Skin epidermis (tissue), 12 donors: ENCODE data around the gene LMX1A.

ENCODE experiments used
- H3K27ac ChIP-seq, 21 experiments: fragments of 200-600 bp; sonication (generic) in 11 of 21; one replicate each; pipeline ENCODE4 v1.5.0; 2020; ENCODE audit warnings: mild to moderate bottlenecking in 3 of 21, inconsistent platforms in 2 of 21, moderate library complexity in 2 of 21
- H3K4me3 ChIP-seq, 7 experiments: fragments of 200-600 bp; sonication (generic) in 2 of 7; one replicate each; pipeline ENCODE4 v1.5.0; 2020; ENCODE audit warnings: inconsistent platforms in 2 of 7, mild to moderate bottlenecking in 2 of 7, moderate library complexity in 1 of 7

Gene LMX1A

DNA sequence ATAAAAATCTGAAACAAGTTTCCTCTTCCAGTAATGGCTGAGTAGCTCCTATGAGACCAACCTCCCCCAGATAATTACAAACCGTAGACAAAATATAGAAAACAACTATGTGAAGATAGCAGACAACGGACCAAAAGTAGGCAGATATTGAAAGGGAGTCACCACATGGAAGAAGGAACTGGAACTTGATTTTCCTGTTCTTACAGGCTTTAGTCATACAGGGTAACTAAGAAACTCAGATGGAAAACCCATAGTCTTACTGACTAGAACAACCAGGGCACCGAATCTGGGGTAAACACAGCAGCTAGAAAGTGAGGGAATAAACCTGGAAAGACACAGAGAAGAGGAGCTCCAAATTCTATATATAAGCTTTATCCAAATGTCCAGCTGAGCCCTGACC is 26.0 kb downstream of the LMX1A start:
- Histone ChIP-seq H3K27ac (no peak overlapping the region), H3K4me3 (no peak overlapping the region)

- H3K27ac ChIP-seq, result no peak overlapping the region
- H3K4me3 ChIP-seq, result no peak overlapping the region
These were observed 27.4 kb downstream of the LMX1A start for GRCh38 chr1:165329104-165329503.

- Histone ChIP-seq H3K4me3 (no peak overlapping the region), H3K27ac (no peak overlapping the region)
These were observed 28.4 kb downstream of the LMX1A start for GRCh38 chr1:165328136-165328535.

- Histone ChIP-seq H3K27ac (no peak overlapping the region), H3K4me3 (no peak overlapping the region)
These were observed 29.0 kb downstream of the LMX1A start for GRCh38 chr1:165327538-165327937.

DNA sequence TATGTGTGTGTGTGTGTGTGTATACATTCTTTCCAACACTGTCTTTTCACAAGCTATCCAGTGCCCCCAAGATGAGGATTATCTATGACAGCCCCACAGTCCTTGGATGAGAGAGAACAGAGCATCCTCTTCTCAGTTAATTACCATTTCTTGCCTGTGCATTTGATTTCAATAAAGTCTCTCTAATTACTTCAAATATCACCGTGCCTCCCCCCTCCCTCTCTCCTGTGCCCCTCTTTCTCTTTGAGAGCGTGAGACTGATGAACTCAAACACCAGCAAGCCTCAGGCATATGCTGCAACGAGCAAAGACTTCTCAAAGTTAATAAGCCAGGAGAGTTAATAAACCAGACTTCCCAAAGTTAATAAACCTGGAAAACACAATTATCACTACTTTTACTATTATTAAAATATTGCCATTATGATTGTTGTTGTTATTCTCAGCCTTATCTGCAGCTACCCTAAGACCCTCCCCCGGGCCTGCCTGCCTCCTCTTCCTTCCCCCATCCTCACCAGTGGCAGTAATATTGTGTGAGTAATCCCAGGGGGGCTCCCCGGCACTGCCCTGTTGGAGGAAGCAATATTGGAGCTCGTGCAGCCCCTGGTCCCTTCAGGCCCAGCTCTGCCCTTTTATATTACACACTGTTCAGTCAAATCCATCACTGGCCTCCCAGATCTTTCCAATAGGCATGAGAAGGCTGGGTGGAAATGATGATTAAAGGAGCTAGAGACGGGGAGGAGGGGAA is 30.9 kb downstream of the LMX1A start:
- H3K4me3 ChIP-seq, result no peak overlapping the region
- H3K27ac ChIP-seq, result no peak overlapping the region

DNA sequence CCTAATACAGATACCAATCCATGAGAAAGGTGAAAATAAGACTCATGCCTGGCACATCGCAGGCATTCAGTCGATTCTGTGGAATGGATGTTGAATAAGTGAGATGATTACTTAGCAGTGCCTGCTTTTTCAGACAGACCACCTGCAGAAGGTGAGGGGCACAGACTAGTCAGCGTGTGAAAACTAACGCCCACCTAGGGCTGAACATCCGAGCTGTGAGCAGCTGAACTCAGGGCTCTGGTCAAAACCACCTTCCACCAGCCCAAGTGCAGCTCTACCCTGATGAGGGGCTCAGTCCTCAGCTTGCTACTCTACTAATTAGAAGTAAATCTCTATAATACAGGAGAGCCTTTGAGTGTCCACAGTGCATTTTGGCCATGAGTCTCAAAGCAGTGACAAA is 32.5 kb downstream of the LMX1A start:
- Histone ChIP-seq H3K4me3 (no peak overlapping the region), H3K27ac (no peak overlapping the region)

DNA sequence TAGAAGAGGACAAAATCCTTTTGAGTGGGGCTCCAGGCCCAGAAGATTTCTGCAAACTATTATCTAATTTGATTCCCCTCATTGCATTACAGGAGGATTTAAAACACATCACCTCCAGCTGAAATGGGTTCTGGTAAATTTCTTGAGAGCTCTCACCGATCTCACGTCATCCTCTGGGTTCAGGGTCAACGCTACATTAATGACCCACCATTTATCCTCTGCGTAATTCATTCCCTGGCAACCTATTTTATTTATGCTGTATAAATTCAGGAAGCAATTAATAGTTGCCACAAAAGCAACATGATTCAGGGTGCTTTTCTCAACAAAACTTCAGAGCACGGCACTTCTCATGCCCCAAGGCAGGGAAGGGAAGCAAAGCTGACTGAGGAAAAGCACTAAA is 38.9 kb downstream of the LMX1A start:
- Histone ChIP-seq H3K27ac (no peak overlapping the region), H3K4me3 (no peak overlapping the region)

- no peak overlapping the region for H3K27ac ChIP-seq
These were observed 40.3 kb downstream of the LMX1A start for GRCh38 chr1:165316153-165316772.

GRCh38 chr1:165315481-165315880 is 41.0 kb downstream of the LMX1A start:
- H3K27ac ChIP-seq, result no peak overlapping the region
- no peak overlapping the region for H3K4me3 ChIP-seq

More at GRCh38 chr1:165316153-165316772, 40.3 kb downstream of the LMX1A start:
- no peak overlapping the region for H3K4me3 ChIP-seq

DNA sequence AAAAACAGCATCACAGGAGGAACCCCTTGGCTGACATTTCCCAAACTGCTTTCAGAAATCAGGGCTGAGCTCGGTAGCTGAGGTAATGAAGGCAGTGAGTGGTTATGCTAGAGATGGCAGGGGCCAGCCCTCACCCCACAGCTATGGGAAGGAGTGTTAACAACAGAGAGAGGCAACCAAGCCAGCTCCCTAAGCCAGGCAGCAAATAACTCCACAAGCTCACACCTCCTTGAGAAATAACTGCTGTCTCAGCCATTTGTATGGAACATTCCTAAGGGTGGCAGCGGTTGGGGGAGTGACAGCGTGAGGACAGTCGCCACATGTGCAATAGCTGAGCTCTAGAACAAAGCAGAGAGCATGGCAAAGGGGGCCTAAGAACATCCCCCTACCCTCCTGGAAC is 42.6 kb downstream of the LMX1A start:
- Histone ChIP-seq H3K27ac (no peak overlapping the region), H3K4me3 (no peak overlapping the region)

DNA sequence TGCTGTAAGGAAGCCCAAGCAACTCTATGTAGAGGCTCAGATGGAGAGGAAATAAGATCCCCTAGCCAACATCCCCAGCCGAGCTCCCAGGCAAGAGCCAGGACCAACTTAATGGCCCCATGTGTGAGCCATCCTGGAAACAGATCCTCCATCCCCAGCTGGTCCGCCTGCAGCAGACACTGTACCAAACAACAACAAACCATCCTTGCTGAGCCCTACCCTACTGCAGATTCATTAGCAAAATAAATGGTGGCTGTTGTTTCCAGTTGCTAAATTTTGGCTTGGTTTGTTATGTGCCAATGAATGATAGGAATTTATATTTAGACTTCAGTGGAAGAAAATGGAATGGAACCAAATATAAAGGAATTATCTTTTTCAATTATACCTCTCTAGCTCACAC is 43.9 kb downstream of the LMX1A start:
- Histone ChIP-seq H3K4me3 (no peak overlapping the region), H3K27ac (no peak overlapping the region)

GRCh38 chr1:165306543-165307434 is 49.7 kb downstream of the LMX1A start:
- H3K27ac ChIP-seq, result no peak overlapping the region
- H3K4me3 ChIP-seq, result no peak overlapping the region

DNA sequence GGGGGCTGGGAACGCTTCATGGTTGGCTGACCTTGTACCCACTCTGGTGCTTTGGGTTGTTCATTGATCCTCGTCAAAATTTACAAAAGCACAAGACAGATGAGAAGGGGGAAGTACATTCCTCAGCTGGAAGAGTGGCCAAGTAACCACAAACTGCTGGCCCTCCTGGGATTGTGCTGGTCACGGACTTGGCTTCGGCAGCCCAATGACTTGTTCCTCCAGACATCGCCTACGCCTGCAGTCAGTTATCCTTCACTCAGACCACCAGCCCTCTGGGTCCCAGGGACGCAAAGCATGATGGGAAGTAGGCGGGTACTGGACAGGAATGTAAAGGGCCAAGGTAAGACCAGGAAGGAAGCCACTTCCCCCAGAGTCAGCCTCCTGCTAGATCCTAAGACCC is 53.1 kb downstream of the LMX1A start:
- Histone ChIP-seq H3K27ac (no peak overlapping the region), H3K4me3 (no peak overlapping the region)

- Histone ChIP-seq H3K4me3 (no peak overlapping the region), H3K27ac (no peak overlapping the region)
These were observed 56.1 kb downstream of the LMX1A start for GRCh38 chr1:165300400-165300903.

DNA sequence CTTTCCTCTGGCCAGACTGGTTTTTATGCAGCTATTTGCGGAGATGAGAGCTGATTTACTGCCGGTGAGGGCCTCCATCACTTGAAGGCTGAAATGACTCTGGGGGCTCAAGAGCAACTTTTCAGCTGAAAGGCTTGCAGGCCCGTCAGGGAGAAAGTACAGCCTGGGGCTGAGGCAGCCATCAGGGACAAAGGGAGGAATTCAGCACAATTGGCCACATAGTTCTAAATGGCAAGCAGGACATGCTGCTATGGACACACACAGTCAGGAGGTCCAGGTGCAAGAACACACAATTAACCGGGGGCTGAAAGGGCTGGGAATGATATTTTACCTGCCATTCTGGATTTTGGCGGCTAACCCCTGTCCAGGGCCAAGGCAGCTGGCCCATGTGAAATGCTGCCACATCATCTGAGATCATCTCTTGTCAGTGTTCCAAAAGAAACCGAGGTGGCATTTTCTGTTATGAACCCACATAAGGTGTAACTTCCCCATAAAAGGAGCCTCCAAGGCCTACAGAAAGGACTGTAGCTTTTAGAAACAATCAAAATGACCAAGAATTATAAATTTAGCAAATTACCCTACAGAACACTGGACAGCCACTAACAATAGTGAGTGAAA is 58.2 kb downstream of the LMX1A start:
- H3K4me3 ChIP-seq, result no peak overlapping the region

GRCh38 chr1:165296205-165296604 is 60.3 kb downstream of the LMX1A start:
- H3K27ac ChIP-seq, result no peak overlapping the region

More for the DNA sequence above, 58.2 kb downstream of the LMX1A start:
- H3K27ac ChIP-seq, result no peak overlapping the region

GRCh38 chr1:165290148-165290547 is 66.4 kb downstream of the LMX1A start:
- Histone ChIP-seq H3K4me3 (no peak overlapping the region), H3K27ac (no peak overlapping the region)

More at GRCh38 chr1:165296205-165296604, 60.3 kb downstream of the LMX1A start:
- H3K4me3 ChIP-seq, result no peak overlapping the region

GRCh38 chr1:165289556-165289955 is 67.0 kb downstream of the LMX1A start:
- H3K4me3 ChIP-seq, result no peak overlapping the region
- H3K27ac ChIP-seq, result no peak overlapping the region

DNA sequence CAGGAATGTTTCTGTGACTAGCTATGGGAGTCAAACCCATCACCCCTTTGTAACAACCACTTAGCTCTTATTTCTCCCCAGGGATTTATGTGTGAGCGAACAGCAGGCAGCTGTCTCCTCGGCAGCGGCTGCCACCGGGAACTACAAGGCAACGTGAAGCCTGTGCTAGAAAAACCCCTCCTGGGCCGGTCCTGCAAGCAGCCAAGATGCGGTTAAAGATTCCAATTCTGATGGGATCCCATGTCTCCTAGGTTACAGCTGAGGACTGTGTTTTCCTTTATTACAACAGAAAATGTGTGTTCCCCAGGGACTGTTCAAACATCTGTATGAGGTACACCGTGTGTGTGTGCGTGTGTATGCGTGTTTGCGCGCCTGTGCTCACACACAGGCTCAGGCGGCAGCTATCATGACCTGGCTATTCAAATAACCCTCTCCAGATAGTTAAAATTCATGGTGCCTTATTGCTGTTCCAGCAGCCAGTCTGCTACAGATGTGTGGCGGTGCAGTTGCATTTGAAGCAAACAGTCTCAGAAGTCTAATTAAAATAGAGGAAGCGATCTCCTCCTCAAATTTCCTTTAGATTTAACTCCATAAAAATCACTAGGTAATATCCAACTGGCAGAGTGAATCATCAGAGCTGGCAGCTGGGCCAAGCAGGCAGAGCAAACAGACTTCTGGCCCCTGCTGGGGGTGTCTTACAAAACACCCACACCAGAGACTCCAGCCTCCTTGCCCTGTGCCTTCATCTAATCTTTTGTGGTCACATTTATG is 68.0 kb downstream of the LMX1A start:
- H3K27ac ChIP-seq, result no peak overlapping the region
- H3K4me3 ChIP-seq, result no peak overlapping the region
